HG03039 (cell line): Measurements from ENCODE around the gene MEGF11.

Experiments used
- ATAC-seq: cut with Tn5 transposase; IDR thresholded peaks from one replicate; pipeline ENCODE4 v1.9.1; 2021; ENCODE audit warnings: mild to moderate bottlenecking, moderate library complexity; ENCODE audit not compliant: unreplicated experiment

The MEGF11 gene

DNA sequence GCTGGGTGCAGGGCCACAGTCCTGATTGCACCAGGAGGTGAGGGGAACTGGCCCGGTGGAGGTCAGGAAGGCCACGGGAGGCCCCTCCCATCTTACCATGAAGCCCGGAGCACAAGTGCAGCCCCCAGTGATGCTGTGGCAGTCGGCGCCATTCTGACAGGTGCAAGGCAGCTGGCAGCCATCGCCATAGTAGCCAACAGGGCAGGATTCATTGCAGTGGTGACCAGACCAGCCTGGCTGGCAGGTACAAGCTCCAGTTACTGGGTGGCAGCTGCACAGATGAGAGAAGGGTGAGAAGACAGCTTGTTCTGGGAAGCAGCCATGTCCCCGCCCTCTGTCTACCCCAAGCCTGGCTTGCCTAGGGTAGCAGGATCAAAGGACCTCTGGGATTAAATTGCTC is 296.1 kb downstream of the MEGF11 start:
- ATAC-seq: no peak

DNA sequence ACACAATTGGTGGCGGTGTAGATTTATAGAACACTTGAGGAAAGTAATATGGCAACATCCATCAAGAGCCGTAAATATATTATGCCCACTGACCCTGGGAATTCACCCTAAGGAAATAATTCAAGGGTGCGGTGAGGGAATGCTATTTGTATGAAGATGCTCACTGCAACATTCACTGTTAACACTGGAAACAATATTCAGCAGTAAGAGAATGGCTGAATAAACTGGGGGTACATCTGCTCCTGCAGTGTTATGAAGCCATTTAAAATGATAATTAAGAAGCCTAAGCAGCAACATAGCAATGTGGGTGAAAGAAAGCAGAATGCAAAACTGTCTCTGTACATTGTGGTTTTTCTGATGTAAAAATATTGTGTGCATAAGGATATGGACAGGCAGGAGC is 296.7 kb downstream of the MEGF11 start:
- no peak for ATAC-seq

DNA sequence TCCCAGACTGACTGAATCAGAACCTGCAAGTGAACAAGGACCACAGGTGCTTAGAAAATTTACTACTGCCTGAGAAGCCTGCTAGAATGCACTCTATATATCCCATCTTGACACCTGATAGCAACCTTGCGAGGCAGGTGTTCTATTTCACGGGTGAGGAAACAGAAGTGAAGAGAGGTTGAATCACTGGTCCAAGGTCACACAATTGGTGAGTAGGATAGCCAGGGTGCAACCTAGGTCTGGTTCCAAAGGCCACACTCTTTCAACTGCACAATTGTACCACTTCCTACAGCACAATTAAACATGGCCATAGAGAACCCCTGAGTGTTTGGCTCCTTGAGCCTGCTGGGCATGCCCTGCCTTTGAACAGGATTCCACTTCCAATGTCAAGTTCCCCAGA is 297.2 kb downstream of the MEGF11 start:
- ATAC-seq: no peak

DNA sequence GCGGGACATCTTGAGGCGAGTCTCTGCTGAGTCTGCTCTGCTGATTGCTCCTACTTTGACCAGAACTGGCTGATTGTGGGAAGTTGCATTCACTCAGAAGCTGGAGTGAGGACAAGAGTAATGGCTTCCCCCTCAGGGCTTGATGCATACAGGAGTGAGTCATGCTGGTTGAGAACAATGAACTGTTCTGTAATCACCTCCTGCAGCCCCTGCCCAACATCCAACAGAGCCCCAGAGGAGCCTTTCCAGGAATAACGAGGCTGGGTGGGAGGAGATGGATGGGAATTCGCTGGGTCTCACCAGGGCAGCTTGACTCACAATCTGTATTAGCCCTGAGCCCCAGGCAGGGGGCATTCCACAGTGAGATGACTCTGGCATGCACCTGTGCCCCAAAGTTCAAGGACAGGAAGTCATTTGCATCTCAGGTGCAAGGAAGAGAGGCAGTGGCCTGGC is 299.2 kb downstream of the MEGF11 start:
- no peak for ATAC-seq

DNA sequence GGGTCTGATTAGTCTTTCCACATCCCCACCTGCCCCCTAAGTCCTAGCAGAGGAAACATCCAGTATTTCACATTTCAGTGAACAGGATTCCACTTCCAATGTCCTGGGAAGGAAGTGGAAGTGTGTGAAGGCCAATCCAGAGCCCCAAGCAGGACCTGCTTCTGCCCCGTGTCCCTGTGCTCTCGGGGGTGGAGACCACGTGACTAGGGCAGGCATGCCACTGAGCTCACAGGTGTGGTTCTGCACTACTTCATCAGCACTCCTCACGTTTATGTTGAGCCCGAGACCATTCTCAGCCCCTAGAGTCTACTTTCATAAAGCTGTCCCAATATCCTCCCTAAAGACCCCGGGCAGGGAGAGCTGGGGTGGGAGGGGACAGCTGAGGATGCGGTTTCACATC is 299.9 kb downstream of the MEGF11 start:
- ATAC-seq: no peak

DNA sequence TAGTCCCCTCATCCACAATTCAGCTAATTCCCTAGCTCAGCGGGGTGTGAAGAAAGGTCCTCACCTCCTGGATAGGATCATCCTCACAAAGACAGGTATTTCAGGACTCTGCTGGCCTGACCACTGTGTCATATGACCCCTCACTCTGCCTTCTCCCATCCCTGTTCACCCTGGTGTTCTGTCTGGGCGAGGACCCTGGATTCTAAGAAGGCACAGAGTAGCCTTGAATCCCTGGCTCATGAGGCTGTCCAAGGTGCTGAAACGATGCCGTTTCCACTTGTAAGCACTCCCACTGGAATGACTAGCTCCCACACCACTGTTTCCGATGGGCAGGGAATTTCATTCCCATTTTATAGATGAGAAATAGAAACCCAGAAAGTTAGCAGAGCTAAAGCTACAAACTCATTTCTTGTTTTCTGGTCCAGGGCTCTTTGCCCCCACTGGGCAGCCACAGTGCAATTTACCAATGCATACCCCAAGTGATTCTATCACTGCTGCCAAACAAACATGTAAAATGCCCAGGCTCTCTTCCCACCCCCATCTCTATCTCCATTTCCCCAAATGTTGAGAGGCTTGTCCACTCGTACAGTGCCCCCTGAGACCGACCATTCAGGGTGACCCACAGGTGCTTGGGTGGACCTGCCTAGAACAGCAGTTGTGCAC is 301.0 kb downstream of the MEGF11 start:
- ATAC-seq: no peak

DNA sequence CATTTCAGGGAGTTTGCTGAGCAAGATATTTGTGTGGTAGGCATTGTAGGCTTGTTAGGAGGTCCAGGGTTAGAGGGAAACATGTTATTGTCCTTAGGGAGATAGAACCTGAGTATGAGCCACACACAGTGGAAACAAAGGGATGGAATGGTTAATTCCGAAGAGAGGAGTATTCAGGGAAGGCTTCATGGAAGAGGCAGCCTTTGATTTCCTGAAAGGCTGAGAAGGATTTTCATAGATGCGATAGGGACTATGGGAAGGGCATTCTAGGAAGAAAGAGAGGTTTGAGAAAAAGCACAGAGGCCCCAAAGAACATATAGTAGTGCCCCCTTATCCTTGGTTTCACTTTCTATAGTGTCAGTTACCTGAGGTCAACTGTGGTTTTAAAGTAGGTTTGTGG is 302.5 kb downstream of the MEGF11 start:
- ATAC-seq: no peak

DNA sequence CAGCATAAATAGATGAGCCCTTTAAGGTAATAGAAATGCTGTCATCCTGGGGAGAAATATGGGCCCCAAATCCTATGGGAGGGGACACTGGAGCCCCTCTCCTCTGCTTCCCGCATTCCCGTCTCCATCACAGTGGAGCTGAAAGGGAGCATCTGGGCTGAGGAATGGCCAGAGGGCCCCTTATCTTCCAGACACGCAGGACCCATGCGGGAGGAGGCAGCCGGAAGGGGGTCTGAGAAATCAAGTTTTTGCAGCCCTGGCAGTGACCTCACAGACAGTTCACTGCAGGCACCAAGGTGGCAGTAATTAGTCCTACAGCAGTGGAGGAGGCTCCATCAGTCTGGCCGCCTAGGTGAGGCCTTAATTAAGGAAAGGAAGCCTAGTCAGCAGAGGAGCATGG is 304.1 kb downstream of the MEGF11 start:
- ATAC-seq: no peak

DNA sequence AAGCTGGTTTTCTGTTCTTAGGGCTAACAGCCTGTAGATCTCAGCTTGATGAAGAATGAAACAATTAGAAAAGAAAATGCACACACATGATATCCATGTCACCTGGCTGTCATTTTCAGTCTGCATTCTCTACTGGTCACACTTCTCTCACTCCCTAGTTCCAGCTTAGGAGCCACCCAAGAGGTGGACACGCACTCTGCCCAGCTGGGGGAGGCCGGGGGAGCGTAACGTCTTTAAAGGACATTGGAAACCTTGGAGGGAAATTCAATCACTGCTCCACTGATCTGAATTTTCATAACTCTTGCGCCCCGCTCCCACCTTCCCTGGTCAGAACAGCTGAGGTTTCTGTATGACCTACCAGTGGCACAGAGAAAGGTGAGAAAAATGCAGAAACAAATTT is 304.5 kb downstream of the MEGF11 start:
- no peak for ATAC-seq

DNA sequence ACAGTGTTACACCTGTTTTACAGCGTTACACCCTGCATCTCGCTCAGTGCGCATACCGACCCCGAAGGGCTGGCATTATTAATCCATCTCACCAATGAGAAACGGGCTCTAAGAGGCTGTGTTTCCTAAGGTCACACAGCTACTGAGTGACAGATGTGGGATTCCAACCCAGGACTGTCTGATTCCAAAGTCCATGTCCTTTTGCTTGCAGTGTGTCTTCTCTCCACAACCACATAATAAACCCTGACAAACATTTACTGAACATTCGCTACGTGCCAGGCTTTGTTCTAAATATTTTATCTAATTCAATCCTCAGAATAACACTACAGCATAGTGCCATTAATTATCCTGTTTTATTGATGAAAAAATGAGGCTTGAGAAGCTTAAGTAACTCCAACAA is 305.2 kb downstream of the MEGF11 start:
- no peak for ATAC-seq

DNA sequence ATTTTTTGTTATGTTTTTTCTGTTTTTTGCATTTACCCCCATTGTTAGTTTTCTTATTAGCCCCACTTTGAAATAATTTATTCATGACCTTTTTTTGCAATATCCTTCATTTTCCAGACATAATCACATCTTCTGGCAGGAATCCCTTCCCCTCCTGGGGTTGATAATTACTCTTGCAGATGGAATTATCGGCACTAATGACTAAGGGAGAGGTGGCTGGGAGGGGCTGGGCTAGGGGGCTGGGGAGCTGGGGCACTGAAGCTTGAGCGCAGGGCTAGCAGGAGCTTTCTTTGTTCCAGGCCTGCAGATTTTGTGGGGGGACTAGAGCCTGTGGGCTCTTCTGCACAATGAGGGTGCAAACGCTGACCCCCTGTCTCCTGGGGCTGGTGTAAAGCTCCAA is 306.5 kb downstream of the MEGF11 start:
- no peak for ATAC-seq

DNA sequence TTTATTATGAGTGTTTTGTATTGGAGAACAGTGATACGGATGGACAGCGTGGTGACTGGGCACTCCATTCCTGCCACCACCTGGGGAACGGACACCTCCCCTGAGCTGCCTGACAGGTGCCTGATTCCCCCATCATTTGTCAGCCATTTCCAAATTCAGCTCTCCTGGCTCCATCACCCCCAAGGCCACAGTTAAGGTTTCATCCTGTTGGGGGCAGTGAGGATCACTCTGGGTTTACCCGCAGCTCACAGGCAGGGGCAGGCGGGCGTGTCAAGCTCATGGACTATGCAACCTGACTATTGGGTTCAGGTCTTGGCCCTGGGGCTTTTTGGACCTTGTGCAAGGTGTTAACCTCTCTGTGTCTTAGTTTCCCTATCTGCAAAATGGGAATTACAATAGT is 307.9 kb downstream of the MEGF11 start:
- no peak for ATAC-seq

DNA sequence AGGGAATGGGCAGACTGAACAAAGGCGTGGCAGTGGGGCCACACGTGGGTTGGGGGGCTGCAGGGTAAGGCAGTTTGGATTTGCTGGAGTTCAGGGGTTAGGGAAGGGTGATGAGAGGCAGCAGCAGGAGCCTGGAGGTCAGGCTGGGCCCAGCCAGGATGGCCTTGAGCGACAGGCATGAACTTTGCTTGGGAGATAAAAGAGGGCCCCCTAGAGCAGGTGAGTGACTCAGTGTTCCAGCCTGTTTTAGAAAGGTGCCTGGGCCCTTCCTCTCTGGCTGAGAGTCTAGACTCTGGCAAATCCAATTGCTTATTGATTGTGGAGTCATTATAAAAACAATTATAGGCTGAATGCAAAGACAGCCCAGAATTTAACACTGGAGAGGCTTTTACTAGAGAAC is 309.1 kb downstream of the MEGF11 start:
- ATAC-seq: no peak

DNA sequence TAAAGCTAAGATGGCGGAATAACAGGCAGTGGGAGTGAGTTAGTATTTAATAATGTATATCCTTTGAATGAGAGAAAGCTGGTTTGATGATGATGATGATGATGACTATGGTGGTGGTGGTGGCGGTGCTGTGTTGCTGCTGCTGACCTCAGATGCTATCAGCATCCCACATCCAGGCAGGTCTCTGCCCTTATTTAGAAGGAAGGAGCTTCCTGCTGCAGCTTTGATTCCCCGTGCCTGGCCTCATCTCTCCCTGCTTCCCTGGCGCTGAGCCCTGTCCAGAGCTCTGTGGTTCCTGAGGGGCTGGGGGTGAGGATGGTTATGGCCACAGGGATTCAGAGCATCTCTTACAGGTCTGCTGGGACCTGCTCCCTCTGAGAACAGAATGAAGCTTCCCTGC is 311.1 kb downstream of the MEGF11 start:
- ATAC-seq: no peak

DNA sequence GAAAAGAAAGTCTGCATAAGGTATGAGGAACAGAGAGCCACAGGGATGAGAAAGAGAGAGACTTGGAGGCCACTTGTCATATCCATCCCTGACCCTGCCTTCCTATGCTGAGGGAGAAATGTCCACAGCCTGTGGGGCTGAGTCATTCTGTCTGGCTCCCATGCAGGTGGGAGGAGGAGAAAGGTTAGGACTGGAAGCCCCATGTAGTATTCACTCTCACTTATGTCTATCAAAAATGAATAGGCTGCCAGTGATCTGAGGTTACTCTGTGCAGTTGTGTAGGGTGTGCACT is 313.0 kb downstream of the MEGF11 start:
- no peak for ATAC-seq

DNA sequence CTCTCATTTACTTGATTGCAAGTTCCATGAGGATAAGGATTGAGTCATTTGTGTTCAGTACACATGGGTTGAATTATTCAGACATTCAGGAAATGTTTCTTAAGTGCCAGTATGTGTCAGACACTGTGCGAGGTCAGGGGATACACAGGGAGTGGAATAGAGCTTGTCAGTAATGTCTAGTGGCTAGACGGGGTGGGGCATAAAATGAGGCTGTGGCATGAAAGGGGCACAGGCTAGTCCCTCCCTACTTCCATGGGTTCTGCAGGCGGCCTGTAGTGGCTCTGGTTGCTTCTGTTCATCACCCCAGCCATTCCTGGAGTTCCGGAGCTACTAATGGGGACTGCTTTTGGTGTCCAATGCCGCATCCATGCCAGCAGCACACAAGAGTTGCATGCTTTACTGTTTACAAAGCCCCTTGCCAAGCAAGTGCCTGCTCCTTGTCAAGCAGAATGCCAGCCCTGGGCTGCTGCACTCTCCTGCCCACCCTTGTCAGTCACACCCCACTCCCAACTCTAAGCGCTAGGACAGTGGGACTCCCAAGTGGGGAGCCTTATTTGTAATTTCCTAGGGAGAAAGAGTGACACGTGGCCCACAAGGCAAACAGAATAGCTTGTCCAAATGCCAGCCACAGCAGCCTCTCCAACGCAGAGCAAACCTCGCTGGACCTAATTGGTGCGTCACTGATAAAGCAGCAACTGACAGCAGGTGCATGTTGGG is 313.5 kb downstream of the MEGF11 start:
- no peak for ATAC-seq

DNA sequence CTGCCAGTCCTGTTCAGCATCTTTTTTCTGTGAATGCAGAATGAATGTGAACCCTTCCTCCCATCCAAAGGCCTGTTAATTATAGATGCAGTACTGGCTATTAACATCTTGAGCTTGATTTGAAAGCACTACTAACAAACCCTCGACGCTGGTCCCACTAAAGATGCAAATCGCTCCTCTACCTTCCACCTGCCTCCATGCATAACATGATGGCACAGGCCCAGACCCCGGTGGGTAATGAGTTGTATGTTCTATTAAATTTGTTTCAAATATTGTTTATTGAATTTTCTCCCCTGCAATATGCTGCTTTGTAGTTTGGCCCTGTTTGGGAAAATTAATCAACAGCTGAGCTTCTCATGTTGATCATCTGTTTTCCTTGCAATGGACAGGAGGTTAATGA is 314.9 kb downstream of the MEGF11 start:
- no peak for ATAC-seq

DNA sequence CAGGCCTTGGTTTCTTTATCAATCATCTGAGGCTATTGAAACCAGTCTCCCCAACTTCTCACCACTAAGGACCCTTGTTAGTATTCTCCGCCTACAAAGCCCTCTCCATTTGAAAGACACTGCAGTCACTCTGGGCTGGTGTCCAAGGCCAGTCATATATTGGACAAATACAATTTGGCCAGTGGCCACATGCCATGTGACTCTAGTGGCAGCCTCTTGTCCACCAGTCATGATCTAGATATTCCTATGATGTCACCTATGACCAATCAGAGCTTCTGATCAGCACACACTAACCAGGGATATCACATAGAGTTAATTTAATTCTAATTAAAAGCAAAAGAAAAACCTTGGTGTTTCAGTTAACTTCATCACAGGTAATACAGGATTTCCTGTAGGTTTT is 316.1 kb downstream of the MEGF11 start:
- no peak for ATAC-seq

DNA sequence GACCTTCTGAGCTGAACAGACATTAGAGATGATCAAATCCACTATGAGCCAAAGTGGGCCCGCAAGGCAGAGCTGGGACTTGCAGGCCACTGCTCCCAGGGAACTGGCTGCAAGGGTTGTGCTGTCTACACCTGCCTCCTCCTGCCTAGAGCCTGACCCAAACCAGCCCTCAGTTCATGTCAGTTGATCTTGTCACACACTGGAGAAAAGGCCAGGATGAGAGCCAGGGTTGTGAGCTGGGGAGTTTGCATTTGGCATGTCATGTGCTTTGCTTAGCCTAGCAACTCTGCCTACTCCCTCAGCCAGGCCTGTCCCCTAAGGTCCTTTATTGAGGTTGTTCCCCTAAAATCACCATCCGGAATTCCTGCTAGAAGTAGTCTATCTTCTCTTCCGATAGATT is 316.5 kb downstream of the MEGF11 start:
- ATAC-seq: no peak

DNA sequence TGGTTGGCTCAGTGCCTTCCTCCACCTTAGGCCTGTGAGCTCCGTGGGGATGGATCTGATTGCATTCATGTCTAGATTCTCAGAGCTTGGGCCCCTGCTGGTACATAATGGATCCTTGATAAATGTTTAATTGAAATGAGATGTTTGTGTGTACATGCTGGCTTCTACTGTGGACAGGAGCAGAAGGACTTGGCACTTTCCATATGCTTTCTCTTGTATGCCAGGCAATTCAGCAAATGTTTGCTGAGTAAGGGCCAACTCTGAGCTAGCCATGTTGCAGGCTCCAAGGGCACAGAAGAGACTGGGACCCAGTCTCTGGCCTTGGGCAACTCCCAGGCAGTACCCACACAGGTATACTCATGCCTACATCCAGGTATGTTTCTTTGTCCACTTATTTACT is 317.3 kb downstream of the MEGF11 start:
- no peak for ATAC-seq

DNA sequence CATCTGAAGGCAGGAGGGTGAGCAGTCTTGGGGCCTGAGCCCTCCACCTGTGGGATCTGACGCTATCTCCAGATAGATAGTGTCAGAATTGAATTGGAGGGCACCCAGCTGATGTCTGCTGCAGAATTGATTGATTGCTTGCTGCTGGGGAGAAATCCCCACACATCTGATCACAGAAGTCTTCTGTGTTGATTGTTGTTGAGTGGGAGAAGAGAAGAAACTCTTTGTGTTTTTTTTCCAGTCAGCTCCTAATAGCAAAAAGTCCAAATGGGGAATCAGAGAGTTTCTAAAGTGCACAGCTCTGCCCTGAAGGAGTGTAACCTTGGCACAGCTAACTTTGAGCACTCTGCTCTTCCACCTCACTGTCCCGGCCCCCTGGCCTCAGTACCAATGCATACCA is 318.2 kb downstream of the MEGF11 start:
- no peak for ATAC-seq

DNA sequence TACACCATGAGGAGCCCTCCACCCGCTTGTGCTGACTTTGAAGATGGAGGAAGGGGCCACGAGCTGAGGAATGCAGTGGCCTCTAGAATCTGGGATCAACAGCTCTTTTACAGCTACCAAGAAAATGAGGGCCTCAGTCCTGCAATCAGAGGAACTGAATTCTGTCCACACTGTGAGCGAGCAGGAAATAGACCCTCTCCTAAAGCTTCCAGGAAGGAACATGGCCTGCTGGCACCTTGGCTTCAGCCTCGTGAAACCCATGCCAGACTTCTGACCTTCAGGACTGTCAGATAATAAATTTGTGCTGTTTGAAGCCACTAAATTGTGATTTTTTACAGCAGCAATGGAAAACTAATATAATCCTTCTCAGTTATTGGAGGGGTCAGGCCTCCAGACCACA is 322.3 kb downstream of the MEGF11 start:
- ATAC-seq: no peak

DNA sequence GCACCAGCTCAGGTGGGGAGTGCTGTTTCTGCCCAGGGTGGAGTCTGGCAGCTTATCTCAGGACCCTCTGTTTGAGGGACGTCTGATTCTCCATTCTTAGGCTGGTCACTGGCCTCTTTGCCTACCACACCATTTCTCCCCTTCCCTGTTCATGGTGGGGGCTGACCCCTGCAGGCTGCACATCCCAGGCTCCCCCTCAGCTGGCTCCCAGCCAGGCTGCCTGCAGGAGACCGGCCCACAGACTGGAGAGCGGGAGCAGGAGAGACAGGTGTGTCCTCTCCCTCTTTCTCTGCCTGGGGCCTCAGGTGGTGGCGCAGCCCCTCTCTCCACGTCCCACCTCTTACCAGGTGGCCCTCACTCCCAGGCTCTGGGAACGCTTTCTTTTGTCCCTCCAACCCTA is 323.4 kb downstream of the MEGF11 start:
- no peak for ATAC-seq
